CD14-positive monocyte (primary cell): ENCODE results near the gene ZNF816. TPM values are rescaled to one million over a fixed set of nuclear protein-coding genes. Genes with fewer than 3 reads are reported as not detected.

Experiments
- DNase-seq, 3 donors: peaks; one replicate each; pipeline ENCODE4 v3.0.0-alpha.2; 2011 to 2022
- H2AFZ ChIP-seq: 2 replicates; pipeline ENCODE4 v1.6.0; 2012; ENCODE audit warnings: mild to moderate bottlenecking, low read depth, low read length, inconsistent platforms; ENCODE audit not compliant: insufficient read depth, poor library complexity, severe bottlenecking
- H3K27ac ChIP-seq, 2 donors: 1 replicate in 1 of 2; 2 replicates in 1 of 2; pipeline ENCODE4 v1.5.1; 2012 to 2013; ENCODE audit warnings: low read length in 2 of 2, control low read depth in 1 of 2, inconsistent platforms in 1 of 2, low read depth in 1 of 2, mild to moderate bottlenecking in 1 of 2
- H3K27me3 ChIP-seq, 2 donors: one replicate each; pipeline versions ENCODE4 v1.6.0 to v1.6.1; 2011 to 2013; ENCODE audit warnings: low read length in 2 of 2; ENCODE audit not compliant: control insufficient read depth in 2 of 2, insufficient read depth in 2 of 2
- H3K36me3 ChIP-seq, 2 donors: replicated peaks in 1 of 2; 1 replicate in 1 of 2; 2 replicates in 1 of 2; pipeline versions ENCODE4 v1.5.1 to v1.6.1; 2012 to 2013; ENCODE audit warnings: low read length in 2 of 2, control low read depth in 1 of 2, inconsistent platforms in 1 of 2, mild to moderate bottlenecking in 1 of 2; ENCODE audit not compliant: insufficient read depth in 2 of 2, control insufficient read depth in 1 of 2
- H3K4me1 ChIP-seq, 2 donors: 1 replicate in 1 of 2; 2 replicates in 1 of 2; pipeline versions ENCODE4 v1.5.1 to v1.6.1; 2012 to 2013; ENCODE audit warnings: low read length in 2 of 2, control low read depth in 1 of 2, inconsistent platforms in 1 of 2, mild to moderate bottlenecking in 1 of 2, moderate library complexity in 1 of 2; ENCODE audit not compliant: insufficient read depth in 2 of 2, control insufficient read depth in 1 of 2
- H3K4me2 ChIP-seq: replicated peaks from 2 replicates; pipeline ENCODE3; 2012; ENCODE audit warnings: low read length, moderate library complexity, mild to moderate bottlenecking; ENCODE audit not compliant: poor library complexity, severe bottlenecking; ENCODE audit errors: extremely low read depth
- H3K4me3 ChIP-seq, 3 experiments: fragments of 200-600 bp in 1 of 3; sonication (generic) in 1 of 3; replicated peaks in 1 of 3; 1 replicate in 2 of 3; 2 replicates in 1 of 3; pipeline ENCODE4 v1.5.1; 2011 to 2013; ENCODE audit warnings: low read length in 3 of 3, mild to moderate bottlenecking in 3 of 3, control low read depth in 2 of 3, low read depth in 2 of 3, inconsistent platforms in 1 of 3, moderate library complexity in 1 of 3
- H3K79me2 ChIP-seq: 2 replicates; pipeline ENCODE4 v1.6.0; 2012; ENCODE audit warnings: mild to moderate bottlenecking, control low read depth, inconsistent platforms, low read length, moderate library complexity; ENCODE audit not compliant: insufficient read depth
- H3K9ac ChIP-seq: 2 replicates; pipeline ENCODE4 v1.6.0; 2017; ENCODE audit warnings: low read length, mild to moderate bottlenecking; ENCODE audit not compliant: insufficient read depth, poor library complexity, severe bottlenecking
- H3K9me3 ChIP-seq, 2 donors: replicated peaks in 1 of 2; 1 replicate in 1 of 2; 2 replicates in 1 of 2; pipeline versions ENCODE4 v1.5.1 to v1.6.1; 2012 to 2013; ENCODE audit warnings: low read length in 2 of 2, control low read depth in 1 of 2; ENCODE audit not compliant: control insufficient read depth in 1 of 2, insufficient read depth in 1 of 2
- H4K20me1 ChIP-seq: 2 replicates; pipeline ENCODE4 v1.6.0; 2012; ENCODE audit warnings: mild to moderate bottlenecking, low read length, control low read depth, moderate library complexity; ENCODE audit not compliant: insufficient read depth
- H3K27ac Mint-ChIP-seq, 7 donors: one replicate each; pipeline ENCODE4 v1.8.0; 2020; ENCODE audit warnings: mild to moderate bottlenecking in 7 of 7, mixed read lengths in 7 of 7, moderate library complexity in 6 of 7, inconsistent platforms in 2 of 7
- H3K27me3 Mint-ChIP-seq, 3 donors: one replicate each; pipeline ENCODE4 v1.8.0; 2021 to 2022; ENCODE audit warnings: low read depth in 3 of 3, mild to moderate bottlenecking in 3 of 3, mixed read lengths in 3 of 3, moderate library complexity in 3 of 3, inconsistent platforms in 1 of 3
- H3K36me3 Mint-ChIP-seq, 2 donors: one replicate each; pipeline ENCODE4 v1.8.0; 2020; ENCODE audit warnings: mixed read lengths in 2 of 2, inconsistent platforms in 1 of 2, mild to moderate bottlenecking in 1 of 2
- H3K4me1 Mint-ChIP-seq: one replicate; pipeline ENCODE4 v1.8.0; 2020; ENCODE audit warnings: mild to moderate bottlenecking, mixed read lengths
- H3K4me3 Mint-ChIP-seq, 2 donors: one replicate each; pipeline ENCODE4 v1.8.0; 2020; ENCODE audit warnings: mild to moderate bottlenecking in 2 of 2, mixed read lengths in 2 of 2, moderate library complexity in 1 of 2
- H3K9me3 Mint-ChIP-seq, 7 donors: one replicate each; pipeline ENCODE4 v1.8.0; 2020 to 2022; ENCODE audit warnings: mixed read lengths in 7 of 7, mild to moderate bottlenecking in 6 of 7, moderate library complexity in 6 of 7, inconsistent platforms in 2 of 7
- WGBS: methylation state at CpG from one replicate; pipeline ENCODE4 v1.1.5; 2013; ENCODE audit warnings: missing lambda C conversion rate; ENCODE audit not compliant: insufficient coverage; 5-methylcytosine and 5-hydroxymethylcytosine counted together
- intact Hi-C, 2 donors: fragments of 100-400 bp; cut with micrococcal nuclease; formaldehyde crosslinking; loops; one replicate each; pipeline versions ENCODE4 v1.15.0 to v1.15.1; 2023
- polyA plus RNA-seq, 3 donors: library from polyadenylated mRNA; depleted of rRNA in 1 of 3; unstranded in 2 of 3; stranded (reverse) in 1 of 3; fragments of 300-500 nt in 2 of 3; fragments of >200 nt in 1 of 3; fragmentation: Illumina TruSeq in 2 of 3; gene quantifications; 1 replicate in 2 of 3; 2 replicates in 1 of 3; pipeline ENCODE4 v1.2.3, GENCODE V29; 2012 to 2021
- TF ChIP-seq, protein P1 (sequence below): fragments of 200-600 bp; IDR thresholded peaks from one replicate; pipeline ENCODE4 v1.8.0; 2022; ENCODE audit warnings: antibody characterized with exemption, mild to moderate bottlenecking

Gene ZNF816
- polyA plus RNA-seq, 3 donors: 1.4 to 4.3 (median 2.0) TPM

DNA sequence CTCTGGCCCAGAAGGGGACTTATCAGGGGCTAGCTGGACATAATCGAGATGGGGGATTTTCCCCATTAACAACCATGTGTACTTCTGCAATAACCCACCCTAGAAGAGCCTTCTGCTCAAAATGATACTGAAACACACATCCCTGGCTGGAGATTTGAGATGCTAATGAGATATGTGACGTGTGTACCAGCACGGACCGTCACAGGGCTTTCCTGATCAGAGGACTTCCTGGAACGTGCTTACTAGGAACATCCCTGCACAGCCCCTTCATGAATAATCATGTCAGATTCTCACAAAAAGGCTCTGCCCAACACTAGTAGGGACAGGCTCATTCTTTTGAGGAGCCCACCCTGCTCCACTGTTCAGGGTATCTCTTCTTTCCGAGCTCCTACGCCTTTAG lies 44.5 kb upstream of the ZNF816 start:
- 93% methylated on average over 2 of the region's 7 CpGs for WGBS
- Mint-ChIP-seq H3K36me3 (no peaks in the 10 kb centered on the region), H3K27ac (no peak overlapping the region), H3K4me1 (no peaks in the 10 kb centered on the region), H3K27me3 (peaks cover 0 to 3% (median 3%) of the 10 kb centered on the region in 3 donors), H3K4me3 (no peak overlapping the region), H3K9me3 (peaks cover 47 to 96% (median 84%) of the 10 kb centered on the region in 7 donors)
- Histone ChIP-seq H3K27ac (no peak overlapping the region), H3K4me2 (no peak overlapping the region), H4K20me1 (no peaks in the 10 kb centered on the region), H3K4me3 (no peak overlapping the region), H2AFZ (no peak overlapping the region), H3K36me3 (no peaks in the 10 kb centered on the region), H3K79me2 (no peaks in the 10 kb centered on the region), H3K9me3 (peaks cover 87 to 90% of the 10 kb centered on the region in 2 donors), H3K4me1 (no peaks in the 10 kb centered on the region), H3K27me3 (no peaks in the 10 kb centered on the region), H3K9ac (no peak overlapping the region)
- intact Hi-C loops: no loop called here
- TF ChIP-seq, protein P1, sequence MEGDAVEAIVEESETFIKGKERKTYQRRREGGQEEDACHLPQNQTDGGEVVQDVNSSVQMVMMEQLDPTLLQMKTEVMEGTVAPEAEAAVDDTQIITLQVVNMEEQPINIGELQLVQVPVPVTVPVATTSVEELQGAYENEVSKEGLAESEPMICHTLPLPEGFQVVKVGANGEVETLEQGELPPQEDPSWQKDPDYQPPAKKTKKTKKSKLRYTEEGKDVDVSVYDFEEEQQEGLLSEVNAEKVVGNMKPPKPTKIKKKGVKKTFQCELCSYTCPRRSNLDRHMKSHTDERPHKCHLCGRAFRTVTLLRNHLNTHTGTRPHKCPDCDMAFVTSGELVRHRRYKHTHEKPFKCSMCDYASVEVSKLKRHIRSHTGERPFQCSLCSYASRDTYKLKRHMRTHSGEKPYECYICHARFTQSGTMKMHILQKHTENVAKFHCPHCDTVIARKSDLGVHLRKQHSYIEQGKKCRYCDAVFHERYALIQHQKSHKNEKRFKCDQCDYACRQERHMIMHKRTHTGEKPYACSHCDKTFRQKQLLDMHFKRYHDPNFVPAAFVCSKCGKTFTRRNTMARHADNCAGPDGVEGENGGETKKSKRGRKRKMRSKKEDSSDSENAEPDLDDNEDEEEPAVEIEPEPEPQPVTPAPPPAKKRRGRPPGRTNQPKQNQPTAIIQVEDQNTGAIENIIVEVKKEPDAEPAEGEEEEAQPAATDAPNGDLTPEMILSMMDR: no peak
- no peak for DNase-seq

DNA sequence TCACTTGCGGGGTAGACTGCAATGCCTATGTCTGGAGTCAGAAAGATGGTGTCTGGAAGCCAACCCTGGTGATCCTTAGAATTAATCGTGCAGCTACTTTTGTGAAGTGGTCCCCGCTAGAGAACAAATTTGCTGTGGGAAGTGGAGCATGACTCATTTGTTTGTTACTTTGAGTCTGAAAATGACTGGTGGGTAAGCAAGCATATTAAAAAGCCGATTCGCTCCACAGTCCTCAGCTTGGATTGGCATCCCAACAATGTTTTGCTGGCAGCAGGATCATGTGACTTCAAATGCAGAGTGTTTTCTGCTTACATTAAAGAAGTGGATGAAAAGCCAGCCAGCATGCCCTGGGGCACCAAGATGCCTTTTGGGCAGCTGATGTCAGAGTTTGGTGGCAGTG lies 41.6 kb upstream of the ZNF816 start:
- intact Hi-C loops: no loop called here

More for the DNA sequence above, 41.6 kb upstream of the ZNF816 start:
- Histone ChIP-seq H3K4me2 (no peak overlapping the region), H3K36me3 (no peaks in the 10 kb centered on the region), H2AFZ (no peak overlapping the region), H3K4me3 (no peak overlapping the region), H3K9ac (no peak overlapping the region), H4K20me1 (no peaks in the 10 kb centered on the region), H3K9me3 (peaks cover 88% of the 10 kb centered on the region in 2 donors), H3K27me3 (no peaks in the 10 kb centered on the region), H3K79me2 (no peaks in the 10 kb centered on the region), H3K4me1 (no peaks in the 10 kb centered on the region), H3K27ac (no peak overlapping the region)
- no peak for DNase-seq
- WGBS: 97% methylated on average over 5 of the region's 5 CpGs
- TF ChIP-seq, protein P1: no peak
- Mint-ChIP-seq H3K4me1 (no peaks in the 10 kb centered on the region), H3K9me3 (peaks cover 34 to 96% (median 80%) of the 10 kb centered on the region in 7 donors), H3K36me3 (no peaks in the 10 kb centered on the region), H3K4me3 (no peak overlapping the region), H3K27me3 (peaks cover 0 to 2% (median 1%) of the 10 kb centered on the region in 3 donors), H3K27ac (no peak overlapping the region)
